GM19043 (cell line): Measurements from ENCODE around the gene KLF4.

Experiments used
- ATAC-seq: cut with Tn5 transposase; IDR thresholded peaks from one replicate; pipeline ENCODE4 v1.9.1; 2021; ENCODE audit warnings: low read depth; ENCODE audit not compliant: unreplicated experiment

Gene KLF4

DNA sequence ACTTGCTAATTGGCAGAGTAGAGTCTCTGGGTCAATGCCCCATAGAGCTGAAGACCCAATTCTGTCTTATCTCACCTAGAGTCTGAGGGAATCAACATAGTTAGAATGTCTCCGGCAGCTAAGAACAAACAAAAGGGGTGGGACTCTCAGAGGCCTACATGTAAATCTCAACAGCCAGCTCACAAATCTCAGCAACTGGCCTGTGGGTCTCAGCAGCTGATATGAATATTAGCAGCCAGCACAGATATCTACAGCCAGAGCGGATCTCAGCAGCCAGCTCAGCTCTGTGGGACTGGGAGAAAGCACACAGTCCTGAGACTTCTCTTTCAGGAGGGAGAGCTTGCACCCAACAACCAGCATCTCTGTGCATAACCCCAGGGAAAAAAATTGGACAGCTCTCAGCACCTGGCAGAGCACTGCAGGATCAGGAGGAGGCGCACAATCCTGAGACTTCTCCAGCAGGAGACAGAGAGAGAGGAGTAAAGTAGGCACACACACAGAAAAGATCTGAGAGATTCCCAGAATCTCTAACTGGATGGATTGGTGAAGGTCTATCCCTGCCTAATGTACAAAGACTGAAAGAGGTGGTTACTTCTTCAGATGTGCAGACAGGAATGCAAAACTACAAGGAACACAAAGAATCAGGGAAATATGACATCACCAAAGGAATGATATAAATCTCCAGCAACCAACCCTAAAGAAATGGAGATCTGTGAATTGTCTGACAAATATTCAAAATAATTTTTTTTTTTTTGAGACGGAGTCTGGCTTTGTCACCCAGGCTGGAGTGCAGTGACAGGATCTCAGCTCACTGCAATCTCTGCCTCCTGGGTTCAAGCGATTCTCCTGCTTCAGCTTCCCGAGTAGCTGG lies 29.2 kb downstream of the KLF4 start:
- ATAC-seq, result no peak

DNA sequence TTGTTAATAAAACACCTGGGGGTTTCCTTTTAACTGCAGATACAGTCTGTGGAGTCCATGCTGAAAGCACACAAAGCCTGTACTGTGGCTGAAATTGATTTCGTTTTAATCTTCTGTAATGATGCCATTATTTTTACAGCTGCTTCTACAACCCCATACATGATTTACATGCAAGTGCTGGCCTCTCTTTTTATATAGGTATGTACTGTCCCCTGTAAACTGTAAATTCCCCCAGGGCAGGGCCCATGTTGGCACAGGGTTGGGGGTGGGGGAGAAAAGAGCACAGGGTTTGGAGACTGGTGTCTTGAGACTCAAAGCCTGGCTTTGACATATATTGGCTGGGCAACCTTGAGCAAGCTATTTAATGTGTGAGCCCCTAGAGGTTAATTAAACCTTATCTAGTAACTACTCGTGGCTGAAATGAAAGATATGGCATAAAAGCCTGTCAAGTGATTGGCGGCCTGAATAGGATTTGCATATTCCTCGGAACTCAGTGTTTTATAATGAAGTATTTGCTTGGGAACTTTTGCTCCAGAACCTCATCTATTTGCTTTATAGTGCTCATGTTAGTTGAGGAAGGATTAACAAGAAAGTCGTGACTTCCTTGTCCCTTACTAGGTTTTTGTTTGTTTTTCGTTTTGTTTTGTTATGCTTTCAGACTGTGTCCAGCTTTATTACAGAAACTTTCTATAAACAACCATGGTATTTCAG lies 34.0 kb downstream of the KLF4 start:
- no peak for ATAC-seq

DNA sequence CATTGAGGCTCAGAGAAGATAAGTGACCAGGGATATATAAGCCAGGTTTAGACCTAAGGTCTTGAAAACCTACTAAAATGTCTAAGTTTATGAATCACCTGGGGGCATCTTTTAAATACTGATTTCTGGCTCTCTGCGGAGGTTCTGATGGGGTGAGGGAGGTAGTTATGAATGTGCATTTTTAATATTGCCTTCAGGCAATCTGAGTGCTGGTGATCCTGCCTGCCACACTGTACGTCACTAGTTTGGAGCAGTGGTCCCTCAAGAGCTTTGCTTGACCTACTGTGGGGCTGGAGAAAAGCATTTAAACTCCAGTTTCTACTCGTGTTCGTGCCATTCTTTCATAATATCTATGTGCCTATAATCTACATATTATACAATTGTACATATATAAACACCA lies 36.1 kb downstream of the KLF4 start:
- ATAC-seq, result no peak

DNA sequence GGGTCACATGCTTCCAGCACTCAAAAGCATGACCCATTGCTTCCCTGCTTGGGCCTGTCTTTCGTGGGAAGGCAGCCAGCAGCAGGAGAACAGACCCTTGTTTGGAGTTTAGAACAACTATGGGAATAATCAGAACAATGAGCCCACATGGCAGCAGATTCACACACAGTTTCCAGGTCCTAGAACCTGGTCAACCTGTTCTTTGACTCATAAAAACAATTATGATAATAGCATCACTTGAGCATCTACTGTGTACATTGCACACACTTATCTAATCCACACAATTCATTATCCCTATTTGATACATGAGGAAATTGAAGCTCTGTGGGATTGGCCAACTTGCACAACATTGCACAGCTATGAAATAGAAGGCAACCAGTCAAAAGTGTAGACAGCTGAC lies 41.7 kb downstream of the KLF4 start:
- ATAC-seq, result no peak

DNA sequence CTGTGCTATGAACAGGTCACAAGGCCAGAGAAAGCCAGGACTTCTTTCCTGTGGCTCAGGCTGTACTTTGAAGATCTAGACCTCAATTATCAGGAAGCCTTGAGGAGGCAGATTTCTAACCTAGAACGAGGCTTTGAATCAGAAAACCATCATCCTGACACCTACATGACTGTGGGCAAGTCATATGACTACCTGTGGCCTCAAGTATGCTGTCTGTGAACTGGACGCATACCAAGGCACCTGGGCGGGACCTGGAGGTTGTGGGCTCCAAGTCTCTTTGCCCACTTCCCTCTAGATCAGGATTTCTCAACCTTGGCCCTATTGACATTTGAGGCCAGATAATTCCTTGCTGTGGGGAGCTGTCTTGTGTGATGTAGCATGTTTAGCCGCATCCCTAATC lies 42.5 kb downstream of the KLF4 start:
- no peak for ATAC-seq

DNA sequence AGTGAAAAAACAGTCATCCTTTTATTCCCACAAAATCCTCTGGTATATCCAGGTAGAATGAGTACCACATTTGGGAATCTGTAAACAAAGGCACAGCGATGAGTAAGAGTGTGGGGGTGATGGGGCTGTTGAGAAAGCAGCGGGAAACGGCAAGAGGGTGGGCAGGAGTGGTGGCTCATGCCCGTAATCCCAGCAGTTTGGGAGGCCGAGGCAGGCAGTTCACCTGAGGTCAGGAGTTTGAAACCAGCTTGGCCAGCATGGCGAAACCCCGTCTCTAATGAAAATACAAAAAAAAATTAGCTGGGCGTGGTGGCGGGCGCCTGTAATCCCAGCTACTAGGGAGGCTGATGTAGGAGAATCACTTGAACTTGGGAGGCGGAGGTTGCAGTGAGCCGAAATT lies 43.1 kb downstream of the KLF4 start:
- no peak for ATAC-seq

DNA sequence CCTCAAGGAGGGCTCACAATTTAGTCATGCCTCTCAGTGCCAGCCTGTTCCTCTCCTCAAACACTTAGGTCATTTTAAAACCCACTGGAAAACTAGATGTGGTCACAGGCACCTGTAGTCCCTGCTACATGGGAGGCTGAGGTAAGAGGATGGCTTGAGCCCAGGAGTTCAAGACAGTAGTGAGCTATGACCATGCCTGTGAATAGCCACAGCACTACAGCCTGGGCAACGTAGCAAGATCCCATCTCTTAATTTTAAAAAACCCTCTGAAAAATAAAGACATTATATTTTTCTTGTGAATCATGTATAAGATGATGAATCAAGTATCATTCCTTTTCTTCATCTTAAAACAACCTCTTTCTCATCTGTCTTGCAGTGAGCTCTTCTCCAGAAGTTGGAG lies 45.8 kb downstream of the KLF4 start:
- ATAC-seq, result no peak

DNA sequence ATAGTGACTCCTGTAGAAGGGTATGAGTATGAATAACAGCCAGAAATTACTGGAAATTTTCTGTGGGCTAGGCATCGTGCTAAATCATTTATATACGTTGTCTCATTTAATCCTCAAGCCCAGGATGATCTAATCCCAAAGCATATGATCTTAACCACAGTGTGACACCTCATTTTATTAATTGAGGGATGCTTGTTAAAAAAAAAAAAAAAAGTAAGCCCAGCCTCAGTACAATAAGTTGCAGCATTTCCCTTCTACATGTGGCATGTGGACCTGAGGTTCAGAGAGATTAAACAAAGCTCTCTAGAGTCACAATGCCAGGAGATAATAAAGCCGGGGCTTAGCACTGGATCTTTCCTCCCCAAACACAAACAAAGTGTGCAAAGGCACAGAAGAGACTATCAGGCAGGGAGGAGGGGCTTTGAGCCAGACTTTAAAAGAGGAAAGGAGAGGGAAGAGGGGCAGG lies 49.5 kb downstream of the KLF4 start:
- no peak for ATAC-seq

DNA sequence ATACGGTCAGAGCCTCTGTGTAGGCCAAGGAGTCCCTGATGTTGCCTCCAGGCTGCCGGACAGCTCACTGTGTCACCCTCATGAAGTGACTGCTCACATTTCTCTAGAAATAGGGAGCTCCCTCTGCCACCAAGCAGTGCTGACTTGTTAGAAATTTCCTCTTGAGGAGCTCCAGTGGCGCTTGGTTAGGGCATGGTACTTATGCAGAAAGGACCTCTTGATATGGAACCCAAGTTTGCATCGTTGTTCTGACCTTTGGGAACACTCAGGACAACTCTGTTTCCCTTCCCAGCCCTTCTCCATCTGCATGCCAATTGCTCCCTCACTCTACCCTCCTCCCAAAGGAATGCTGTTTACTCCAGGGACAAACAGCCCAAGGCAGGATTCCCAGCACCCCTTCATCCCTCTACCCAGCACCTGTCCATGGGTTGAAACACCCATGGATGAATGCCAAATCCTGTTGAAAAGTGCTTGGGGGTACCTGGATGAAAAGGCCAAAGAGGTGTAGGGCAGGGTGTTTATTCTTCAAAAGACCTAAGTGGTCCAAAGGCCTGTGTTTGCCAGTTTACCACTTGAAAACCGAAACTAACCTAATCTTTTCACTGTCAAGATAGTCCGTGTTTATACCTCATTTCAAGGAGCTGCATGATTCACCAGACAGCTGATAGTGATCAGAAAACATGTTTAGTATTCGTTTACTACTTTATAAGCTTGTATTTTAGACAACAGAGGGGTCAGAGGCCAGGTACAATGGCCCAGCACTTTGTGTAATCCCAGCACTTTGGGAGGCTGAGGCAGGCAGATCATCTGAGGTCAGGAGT lies 51.1 kb downstream of the KLF4 start:
- no peak for ATAC-seq

DNA sequence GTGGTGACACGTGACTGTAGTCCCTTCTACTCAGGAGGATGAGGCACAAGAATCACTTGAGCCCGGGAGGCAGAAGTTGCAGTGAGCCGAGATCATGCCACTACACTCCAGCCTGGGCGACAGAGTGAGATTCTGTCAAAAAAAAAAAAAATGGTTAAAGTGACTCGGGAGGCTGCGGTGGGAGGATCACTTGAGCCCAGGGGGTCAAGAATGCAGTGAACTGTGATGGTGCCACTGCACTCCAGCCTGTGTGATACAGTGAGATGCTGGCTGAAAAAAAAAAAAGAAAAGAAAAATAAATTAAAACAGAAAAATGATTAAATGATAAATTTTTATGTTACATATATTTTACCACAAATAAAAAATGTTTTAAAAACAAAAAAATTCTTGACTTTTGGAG lies 51.9 kb downstream of the KLF4 start:
- ATAC-seq, result no peak

DNA sequence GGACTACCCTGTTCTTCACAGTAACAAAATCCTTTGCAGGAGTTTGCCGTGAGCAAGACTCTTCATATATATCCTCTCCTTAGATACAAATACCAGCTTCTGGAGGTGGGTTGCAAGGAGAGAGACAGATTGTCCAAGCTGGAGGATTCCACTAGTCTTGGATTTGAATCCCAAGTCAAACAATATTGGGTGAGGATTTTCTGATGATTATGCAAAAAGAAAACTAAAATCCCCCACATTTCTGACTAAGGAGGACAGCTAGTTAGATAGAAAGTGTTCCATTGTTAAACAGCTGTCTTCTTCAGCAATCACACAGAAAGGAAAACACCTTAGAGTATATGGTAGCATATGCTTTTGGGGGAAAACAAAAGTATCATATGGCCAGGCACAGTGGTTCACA lies 54.2 kb downstream of the KLF4 start:
- no peak for ATAC-seq
